GM06990 (cell line): ENCODE measurements around the gene TNRC6A.

Source experiments
- DNase-seq: peaks from one replicate; pipeline ENCODE4 v3.0.0-alpha.2; 2011; ENCODE audit not compliant: insufficient read length; ENCODE audit errors: extremely low read depth
- H3K27me3 ChIP-seq: replicated peaks from 2 replicates; pipeline ENCODE4 v1.6.0; 2011; ENCODE audit warnings: low read length; ENCODE audit not compliant: control insufficient read depth, insufficient read depth
- H3K36me3 ChIP-seq: 2 replicates; pipeline ENCODE4 v1.5.1; 2011; ENCODE audit warnings: low read length; ENCODE audit not compliant: control insufficient read depth, insufficient read depth
- H3K4me3 ChIP-seq: replicated peaks from 2 replicates; pipeline ENCODE4 v1.5.1; 2011; ENCODE audit warnings: low read depth, mild to moderate bottlenecking, control low read depth, low read length
- TF ChIP-seq, protein P1 (sequence below): IDR thresholded peaks from 2 replicates; pipeline ENCODE4 v1.5.1; 2011; ENCODE audit warnings: low read length, control low read depth, mild to moderate bottlenecking, inconsistent platforms; ENCODE audit not compliant: insufficient read depth, poor library complexity, severe bottlenecking

The TNRC6A gene

DNA sequence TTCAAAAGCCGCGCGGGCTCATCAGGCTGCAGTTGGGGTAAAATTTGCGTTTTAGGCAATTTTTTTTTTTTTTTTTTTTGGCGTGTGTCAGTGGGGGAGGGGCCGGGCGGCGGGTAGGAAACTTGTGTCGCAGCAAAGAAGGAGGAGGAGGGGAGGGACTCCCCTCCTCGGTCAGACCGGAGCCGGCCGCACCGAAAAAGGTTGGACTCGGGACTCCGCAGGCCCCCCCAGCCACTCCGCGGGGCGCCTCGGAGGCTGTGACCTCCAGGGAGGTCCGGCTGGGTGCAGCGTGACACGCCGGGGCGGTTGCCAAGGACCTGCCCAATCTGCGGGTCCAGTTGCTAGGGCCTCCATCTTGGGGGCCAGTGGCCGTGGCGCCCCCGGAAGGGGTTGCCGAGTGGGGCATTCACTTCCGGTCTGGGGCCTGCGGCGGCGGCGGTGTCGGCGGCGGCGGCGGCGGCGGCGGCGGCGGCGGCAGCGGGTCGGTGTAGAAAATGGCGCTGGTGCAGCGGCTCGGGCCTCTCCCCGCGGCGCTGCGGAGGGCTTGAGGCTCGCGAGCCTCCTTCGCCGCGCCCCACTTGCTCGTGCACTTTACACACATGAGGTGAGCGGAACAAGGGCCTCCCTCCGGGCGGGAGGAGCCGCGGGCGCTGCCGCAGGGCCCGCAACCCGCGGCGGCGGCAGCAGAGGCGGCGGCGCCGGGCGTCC lies at the start of gene TNRC6A:
TNRC6A (plus strand) TSS at position 409 of the 708 bp plus-strand sequence; CDS start at position 600, 191 bp downstream.
- no peaks in the 10 kb centered on the region for H3K27me3 ChIP-seq
- TF ChIP-seq, protein P1, sequence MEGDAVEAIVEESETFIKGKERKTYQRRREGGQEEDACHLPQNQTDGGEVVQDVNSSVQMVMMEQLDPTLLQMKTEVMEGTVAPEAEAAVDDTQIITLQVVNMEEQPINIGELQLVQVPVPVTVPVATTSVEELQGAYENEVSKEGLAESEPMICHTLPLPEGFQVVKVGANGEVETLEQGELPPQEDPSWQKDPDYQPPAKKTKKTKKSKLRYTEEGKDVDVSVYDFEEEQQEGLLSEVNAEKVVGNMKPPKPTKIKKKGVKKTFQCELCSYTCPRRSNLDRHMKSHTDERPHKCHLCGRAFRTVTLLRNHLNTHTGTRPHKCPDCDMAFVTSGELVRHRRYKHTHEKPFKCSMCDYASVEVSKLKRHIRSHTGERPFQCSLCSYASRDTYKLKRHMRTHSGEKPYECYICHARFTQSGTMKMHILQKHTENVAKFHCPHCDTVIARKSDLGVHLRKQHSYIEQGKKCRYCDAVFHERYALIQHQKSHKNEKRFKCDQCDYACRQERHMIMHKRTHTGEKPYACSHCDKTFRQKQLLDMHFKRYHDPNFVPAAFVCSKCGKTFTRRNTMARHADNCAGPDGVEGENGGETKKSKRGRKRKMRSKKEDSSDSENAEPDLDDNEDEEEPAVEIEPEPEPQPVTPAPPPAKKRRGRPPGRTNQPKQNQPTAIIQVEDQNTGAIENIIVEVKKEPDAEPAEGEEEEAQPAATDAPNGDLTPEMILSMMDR = no peak
- H3K4me3 ChIP-seq = peak within 1 kb of the TSS; percentile 82
- peak; percentile 89 for DNase-seq
- H3K36me3 ChIP-seq = peaks cover 2% of the 10 kb centered on the region

GRCh38 chr16:24681793-24682192 lies 47.7 kb upstream of the TNRC6A start:
- no peaks in the 10 kb centered on the region; the same call in 1 of the 2 replicates for H3K27me3 ChIP-seq
- H3K4me3 ChIP-seq = no peak overlapping the region
- no peak for DNase-seq
- no peaks in the 10 kb centered on the region for H3K36me3 ChIP-seq
- TF ChIP-seq, protein P1 = no peak

DNA sequence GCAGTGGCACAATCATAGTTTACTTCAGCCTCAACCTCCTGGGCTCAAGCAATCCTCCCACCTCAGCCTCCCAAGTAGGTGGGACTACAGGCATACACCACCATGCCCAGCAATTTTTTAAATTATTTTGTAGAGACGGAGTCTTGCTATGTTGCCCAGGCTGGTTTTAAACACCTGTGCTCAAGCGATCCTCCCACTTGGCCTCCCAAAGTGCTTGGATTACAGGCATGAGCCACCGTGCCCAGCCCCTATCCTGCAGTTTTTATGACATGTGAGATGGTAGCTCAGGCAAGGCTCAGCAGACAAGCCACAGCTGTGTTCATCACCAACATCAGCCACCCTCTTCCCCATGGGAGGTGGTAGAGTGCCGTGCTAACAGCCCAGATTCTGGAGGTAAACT lies 46.2 kb upstream of the TNRC6A start:
- TF ChIP-seq, protein P1 = no peak
- DNase-seq = no peak
- Histone ChIP-seq H3K4me3 (no peak overlapping the region), H3K27me3 (no peaks in the 10 kb centered on the region; the same call in 1 of the 2 replicates), H3K36me3 (no peaks in the 10 kb centered on the region)

DNA sequence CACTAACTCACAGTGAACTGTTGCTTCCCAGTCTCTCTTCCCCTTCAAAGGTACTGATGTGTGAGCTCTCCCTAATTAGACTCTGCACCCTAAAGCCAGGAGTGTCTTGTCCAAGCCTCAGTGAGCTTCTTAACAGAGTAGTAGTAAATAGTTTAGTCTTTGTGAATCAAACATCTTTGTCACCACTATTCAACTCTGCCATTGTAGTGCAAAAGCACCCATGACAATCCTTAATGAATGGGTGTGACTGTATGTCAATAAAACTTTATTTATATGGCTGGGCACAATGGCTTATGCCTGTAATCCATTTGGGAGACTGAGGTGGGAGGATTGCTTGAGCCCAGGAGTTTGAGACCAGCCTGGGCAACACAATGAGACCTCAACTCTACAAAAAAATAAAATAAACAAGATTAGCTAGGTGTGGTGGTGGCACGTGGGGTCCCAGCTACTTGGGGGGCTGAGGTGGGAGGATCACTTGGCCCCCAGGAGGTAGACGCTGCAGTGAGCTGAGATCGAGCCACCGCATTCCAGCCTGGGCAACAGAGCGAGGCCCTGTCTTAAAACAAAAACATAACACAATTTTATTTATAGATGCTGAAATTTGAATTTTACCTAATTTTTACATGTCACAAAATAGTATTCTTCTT lies 45.5 kb upstream of the TNRC6A start:
- no peak for DNase-seq
- H3K36me3 ChIP-seq = no peaks in the 10 kb centered on the region
- no peaks in the 10 kb centered on the region; the same call in 1 of the 2 replicates for H3K27me3 ChIP-seq
- TF ChIP-seq, protein P1 = no peak
- no peak overlapping the region for H3K4me3 ChIP-seq

DNA sequence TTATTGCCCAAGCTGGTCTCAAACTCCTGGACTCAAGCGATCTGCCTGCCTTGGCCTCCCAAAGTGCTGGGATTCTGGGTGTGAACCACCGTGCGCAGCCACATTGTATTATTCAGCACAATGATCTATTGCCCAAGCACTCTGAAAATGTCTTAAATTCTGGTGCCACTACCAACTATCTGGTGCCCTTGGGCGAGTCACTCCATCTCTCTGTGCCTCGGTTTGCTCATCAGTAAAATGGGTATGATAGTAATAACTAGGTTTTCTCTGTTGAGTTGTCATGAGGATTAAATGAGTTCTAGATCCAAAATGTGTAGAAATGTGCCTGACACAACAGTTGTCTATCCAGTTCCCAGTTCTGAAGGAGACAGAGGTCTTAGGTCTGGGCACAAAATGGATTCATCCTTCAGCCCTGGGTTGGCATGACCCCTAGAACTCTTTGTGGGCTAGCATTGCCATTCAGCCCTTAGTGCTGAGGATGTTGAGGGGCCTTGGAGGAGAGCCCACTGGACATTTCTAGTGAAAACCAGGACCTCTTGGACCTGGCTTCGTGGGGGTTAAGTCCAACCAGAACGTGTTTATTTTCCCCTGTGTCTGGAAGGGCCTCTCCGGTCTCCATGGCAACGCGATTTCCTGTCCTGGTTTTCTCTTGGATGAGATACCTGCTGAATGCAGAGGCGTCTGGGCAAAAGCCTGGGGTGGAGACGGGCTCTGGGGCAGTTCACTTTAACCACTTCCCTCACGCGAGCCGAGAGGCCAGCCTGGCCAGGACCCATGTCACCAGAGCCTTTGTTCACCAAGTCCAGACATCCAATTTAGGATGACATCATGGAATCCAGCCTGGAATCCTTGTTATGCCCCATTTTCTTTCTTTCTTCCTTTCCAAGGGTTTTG lies 43.7 kb upstream of the TNRC6A start:
- Histone ChIP-seq H3K27me3 (no peaks in the 10 kb centered on the region; the same call in 1 of the 2 replicates), H3K4me3 (no peak overlapping the region), H3K36me3 (no peaks in the 10 kb centered on the region)
- TF ChIP-seq, protein P1 = no peak
- DNase-seq = no peak
